ENCODE measurements around the gene PSMB7. TPM values are rescaled to one million over a fixed set of nuclear protein-coding genes. Genes with fewer than 3 reads are reported as not detected.

The PSMB7 gene
- total and polyA plus RNA-seq, 2 of the 8 experiments (the other 6 are each of a cell fraction or from before 2014, with no cell fraction given), result 222 to 357 TPM

- CTCF ChIA-PET (ENCODE audit: partially characterized antibody), result interaction anchor here (0.8 to 6.6 kb wide), 6 partner anchors 22 to 42 kb away, joined by 3 to 35 read pairs (median 6); no protein-coding TSS in a partner anchor
- 95% methylated on average over 19 of the region's 19 CpGs; no CpG with 5 or more reads in 1 of the 2 experiments for WGBS, 2 experiments (ENCODE audit: extremely low coverage in 1 of 2, insufficient coverage in 1 of 2, insufficient read length in 1 of 2, insufficient replicate concordance in 2 of 2, low coverage in 1 of 2, low lambda C conversion rate in 2 of 2, missing lambda C conversion rate in 1 of 2)
Observed at GRCh38 chr9:124452326-124452725, 37.1 kb upstream of the PSMB7 start.

More at GRCh38 chr9:124452326-124452725, 37.1 kb upstream of the PSMB7 start:
- H3K9ac ChIP-seq (replicated peaks in 1 of 4; ENCODE audit: extremely low read depth in 1 of 4, low read depth in 3 of 4, low read length in 3 of 4), result no peak overlapping the region
- H3K4me2 ChIP-seq (ENCODE audit: insufficient read depth in 1 of 2, low read depth in 2 of 2, low read length in 2 of 2), result no peak overlapping the region
- no peaks in the 10 kb centered on the region for H3K79me2 ChIP-seq (ENCODE audit: control insufficient read depth in 1 of 2, insufficient read depth in 2 of 2, low read length in 2 of 2)
- no peak overlapping the region for H4K91ac ChIP-seq (replicated peaks; ENCODE audit: insufficient read length, low read length)
- H2BK12ac ChIP-seq (ENCODE audit: low read depth, low read length), result no peak overlapping the region; the same call in 1 of the 2 replicates
- DNase-seq (ENCODE audit: low read depth in 1 of 2, low spot score in 2 of 2) (no peak), FAIRE-seq (no peak)
- no peak overlapping the region for H3K18ac ChIP-seq (ENCODE audit: extremely low read depth, low read length)
- no peak overlapping the region for H2BK120ac ChIP-seq (replicated peaks; ENCODE audit: low read depth, low read length)
- H2BK15ac ChIP-seq (ENCODE audit: low read length), result no peak overlapping the region
- no peak overlapping the region for H3K23ac ChIP-seq (ENCODE audit: insufficient read length)
- no peak overlapping the region for H3K4me3 ChIP-seq (ENCODE audit: extremely low read depth in 1 of 4, insufficient read depth in 2 of 4, low read depth in 3 of 4, low read length in 4 of 4)
- H3K27ac ChIP-seq (ENCODE audit: low read depth, low read length), result no peak overlapping the region
- H4K5ac ChIP-seq (ENCODE audit: insufficient read length, low read depth, low read length), result no peak overlapping the region
- H3K27me3 ChIP-seq (replicated peaks in 1 of 4; ENCODE audit: control insufficient read depth in 3 of 4, extremely low read depth in 1 of 4, insufficient read depth in 3 of 4, low read length in 3 of 4), result peaks cover 10 to 33% (median 25%) of the 10 kb centered on the region in 4 experiments
- H2AFZ ChIP-seq (ENCODE audit: low read length), result no peak overlapping the region
- peaks cover 0 to 4% of the 10 kb centered on the region in 2 experiments; a peak in 2 of 4 replicates for H3K9me3 ChIP-seq (ENCODE audit: insufficient read depth in 2 of 2, low read depth in 1 of 2, low read length in 1 of 2)
- no peak overlapping the region for H4K8ac ChIP-seq (ENCODE audit: extremely low read depth, insufficient read depth, low read length)
- H2BK20ac ChIP-seq (ENCODE audit: low read length), result no peak overlapping the region
- H3K56ac ChIP-seq (replicated peaks; ENCODE audit: insufficient read length, low read depth, low read length), result no peak overlapping the region
- no peak overlapping the region for H2BK5ac ChIP-seq (ENCODE audit: low read depth, low read length)
- peaks cover 0 to 16% (median 15%) of the 10 kb centered on the region in 4 experiments; a peak in 6 of 7 replicates for H3K4me1 ChIP-seq (replicated peaks in 1 of 4; ENCODE audit: control insufficient read depth in 3 of 4, insufficient read depth in 4 of 4, low read length in 3 of 4)
- peaks cover 0 to 3% (median 0%) of the 10 kb centered on the region in 4 experiments; a peak in 1 of 8 replicates for H3K36me3 ChIP-seq (ENCODE audit: control insufficient read depth in 2 of 4, insufficient read depth in 4 of 4, low read length in 3 of 4)
- TF ChIP-seq EGR1 (IDR thresholded peaks at IDR 0.05; ENCODE audit: borderline replicate concordance, low read depth, low read length), result no peak
- no peak for TF ChIP-seq ATF3 (IDR thresholded peaks at IDR 0.05; ENCODE audit: insufficient read depth, low read depth, low read length)
- H3K79me1 ChIP-seq (ENCODE audit: low read depth, low read length), result no peaks in the 10 kb centered on the region
- POLR2A ChIA-PET (ENCODE audit: partially characterized antibody), result interaction anchor here (1.0 kb wide), 1 partner anchor 26 kb away, joined by 3 read pairs; no protein-coding TSS in a partner anchor
- H3K4ac ChIP-seq (replicated peaks; ENCODE audit: insufficient read length, low read depth, low read length), result no peak overlapping the region
- H4K20me1 ChIP-seq (replicated peaks in 1 of 2; ENCODE audit: control insufficient read depth in 1 of 2, insufficient read depth in 2 of 2, low read length in 2 of 2), result no peaks in the 10 kb centered on the region
- peaks cover 13% of the 10 kb centered on the region; the same call in 1 of the 2 replicates for H3K23me2 ChIP-seq (ENCODE audit: low read depth, low read length)
- H2AK5ac ChIP-seq (ENCODE audit: low read depth, low read length), result no peak overlapping the region
- H3K14ac ChIP-seq (ENCODE audit: insufficient read length), result no peak overlapping the region

All from H1 (cell line).